Prostate gland (tissue), 2 donors: ENCODE results near the gene SETBP1.

Experiments
- POLR2A ChIP-seq: fragments of 450-650 bp; IDR thresholded peaks from one replicate; pipeline ENCODE4 v1.6.1; 2016; ENCODE audit warnings: antibody characterized with exemption, mild to moderate bottlenecking
- TF ChIP-seq, protein P1 (sequence below), 4 experiments: fragments of 200-600 bp in 2 of 4; fragments of 450-650 bp in 2 of 4; sonication (generic) in 2 of 4; IDR thresholded peaks; 1 replicate in 3 of 4; 2 replicates in 1 of 4; pipeline ENCODE4 v1.5.1; 2016 to 2019; ENCODE audit warnings: antibody characterized with exemption in 4 of 4, mild to moderate bottlenecking in 2 of 4, moderate library complexity in 2 of 4

- TF ChIP-seq POLR2A: no peak
- TF ChIP-seq, protein P1, sequence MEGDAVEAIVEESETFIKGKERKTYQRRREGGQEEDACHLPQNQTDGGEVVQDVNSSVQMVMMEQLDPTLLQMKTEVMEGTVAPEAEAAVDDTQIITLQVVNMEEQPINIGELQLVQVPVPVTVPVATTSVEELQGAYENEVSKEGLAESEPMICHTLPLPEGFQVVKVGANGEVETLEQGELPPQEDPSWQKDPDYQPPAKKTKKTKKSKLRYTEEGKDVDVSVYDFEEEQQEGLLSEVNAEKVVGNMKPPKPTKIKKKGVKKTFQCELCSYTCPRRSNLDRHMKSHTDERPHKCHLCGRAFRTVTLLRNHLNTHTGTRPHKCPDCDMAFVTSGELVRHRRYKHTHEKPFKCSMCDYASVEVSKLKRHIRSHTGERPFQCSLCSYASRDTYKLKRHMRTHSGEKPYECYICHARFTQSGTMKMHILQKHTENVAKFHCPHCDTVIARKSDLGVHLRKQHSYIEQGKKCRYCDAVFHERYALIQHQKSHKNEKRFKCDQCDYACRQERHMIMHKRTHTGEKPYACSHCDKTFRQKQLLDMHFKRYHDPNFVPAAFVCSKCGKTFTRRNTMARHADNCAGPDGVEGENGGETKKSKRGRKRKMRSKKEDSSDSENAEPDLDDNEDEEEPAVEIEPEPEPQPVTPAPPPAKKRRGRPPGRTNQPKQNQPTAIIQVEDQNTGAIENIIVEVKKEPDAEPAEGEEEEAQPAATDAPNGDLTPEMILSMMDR (IDR thresholded peaks at IDR 0.05): no peak
These were observed 99.1 kb downstream of the SETBP1 start for GRCh38 chr18:44779753-44780292.
